Hypothalamus (tissue), 51 donors: ENCODE data around the gene JAML.
A peak's percentile ranks its signal among the peaks of the same experiment; 100 is the strongest.

Experiments used
- DNase-seq, 51 donors: peaks; one replicate each; lab custom pipeline; 2025; lab: John Stamatoyannopoulos, UW

The JAML gene

DNA sequence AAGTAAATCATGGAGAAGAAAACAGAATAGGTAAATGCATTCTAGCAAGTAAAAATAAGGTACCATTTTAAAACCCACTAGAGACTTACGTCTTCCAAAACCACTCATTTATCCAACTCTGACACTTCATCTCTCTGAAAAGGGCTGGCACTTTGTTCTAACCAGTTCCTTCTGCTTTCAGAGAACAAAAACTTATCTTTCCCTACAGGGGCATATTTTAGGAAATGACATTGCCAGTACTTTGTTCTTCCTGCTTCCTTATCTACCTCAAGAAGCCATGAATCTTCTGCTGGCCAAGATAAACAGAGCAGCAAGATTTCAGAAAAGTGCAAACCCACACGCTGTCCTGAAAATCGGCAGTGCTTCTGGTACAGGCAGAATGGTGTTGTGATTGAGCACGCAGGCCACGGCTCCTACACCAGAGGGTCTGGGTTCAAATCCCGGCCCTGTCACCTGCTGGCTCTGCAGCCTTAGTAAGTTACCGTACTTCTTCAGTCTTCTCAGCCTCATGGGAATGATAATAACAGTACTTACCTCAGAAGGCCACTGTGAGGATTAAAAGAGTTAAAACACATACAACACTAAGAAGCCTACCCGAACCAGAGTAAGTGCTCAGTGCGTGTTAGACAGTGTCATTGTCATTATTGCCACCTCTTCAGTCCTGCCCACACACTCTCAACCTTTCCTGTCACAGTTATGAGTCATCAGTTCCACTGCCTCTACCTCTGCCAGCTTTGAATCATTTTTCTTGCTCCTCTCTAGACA lies 16.4 kb upstream of the JAML start:
- peak in 1 of 51 donors; percentile 50 for DNase-seq

- no peak for DNase-seq
Observed at GRCh38 chr11:118239509-118240205, 14.8 kb upstream of the JAML start.

DNA sequence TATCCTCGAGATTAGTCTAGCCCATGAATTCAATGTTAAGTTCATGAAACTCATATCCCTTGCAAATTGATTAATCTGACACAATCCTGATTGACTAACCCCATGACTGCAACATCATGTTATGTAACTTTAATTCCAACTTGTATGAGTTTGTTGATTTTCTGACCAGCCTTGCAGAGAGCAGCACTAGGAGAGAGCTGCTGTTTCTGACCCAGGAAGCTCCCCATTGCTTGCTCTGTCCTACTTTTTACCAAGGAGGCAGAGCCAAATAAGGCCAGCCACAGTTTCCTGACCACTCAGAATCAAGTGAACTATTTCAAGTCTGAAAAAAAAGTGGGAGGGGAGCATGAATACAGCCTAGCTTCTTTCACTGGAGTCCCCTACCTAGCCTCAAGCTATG lies 14.1 kb upstream of the JAML start:
- no peak for DNase-seq

DNA sequence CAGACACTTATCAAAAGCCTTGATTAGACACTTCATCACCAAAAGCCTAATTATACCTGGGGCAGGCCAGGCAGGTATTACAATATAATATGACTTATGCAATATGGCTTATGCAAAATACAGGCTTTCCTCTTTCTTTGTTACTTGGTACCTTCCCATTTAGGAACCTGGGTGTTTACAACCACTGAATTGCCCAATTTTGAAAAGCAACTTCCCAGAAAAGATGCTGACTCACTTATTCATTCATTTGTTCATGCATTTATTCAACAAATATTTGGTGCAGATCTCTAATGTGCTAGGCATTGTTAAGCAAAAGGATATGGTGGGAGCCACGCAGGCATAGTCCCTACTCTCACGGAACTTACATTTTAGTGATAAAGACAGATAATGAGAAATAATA lies 13.6 kb upstream of the JAML start:
- no peak for DNase-seq

DNA sequence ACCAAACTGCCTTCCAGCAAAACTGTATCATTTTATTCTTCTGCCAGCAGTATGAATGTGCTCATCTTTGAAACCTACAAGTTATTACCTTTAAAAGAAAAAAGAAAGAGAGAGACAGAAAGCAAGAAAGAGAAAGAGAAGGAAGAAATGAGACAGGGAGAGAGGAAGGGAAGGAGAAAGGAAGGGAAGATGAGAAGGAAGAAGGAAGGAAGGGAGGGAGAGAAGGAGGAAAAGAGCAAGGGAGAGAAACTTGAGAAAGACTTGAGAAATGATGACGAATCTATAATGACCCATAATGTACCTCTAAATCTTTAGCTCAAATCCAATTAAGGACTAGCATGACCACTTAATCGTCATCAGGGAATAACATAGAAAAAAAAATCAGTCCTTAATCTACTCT lies 11.4 kb upstream of the JAML start:
- DNase-seq = no peak

DNA sequence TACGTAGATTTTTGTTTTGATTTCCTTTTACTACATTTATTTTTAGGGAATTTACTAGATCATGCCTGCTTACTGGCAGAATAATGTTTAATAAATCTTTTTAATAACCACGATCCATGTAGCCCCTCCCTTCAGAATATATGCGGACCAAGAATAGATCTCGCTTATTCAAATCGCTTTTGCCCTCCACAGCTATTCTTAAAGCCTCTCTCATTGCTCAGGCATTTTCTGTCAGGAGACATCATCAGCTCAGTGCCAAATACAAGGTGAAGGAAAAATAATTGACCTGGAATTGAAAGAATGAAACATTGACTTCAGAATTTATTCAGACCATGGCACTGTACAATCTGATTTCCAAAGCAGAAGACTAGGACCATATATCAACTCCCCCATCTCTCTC lies 10.0 kb upstream of the JAML start:
- no peak for DNase-seq

DNA sequence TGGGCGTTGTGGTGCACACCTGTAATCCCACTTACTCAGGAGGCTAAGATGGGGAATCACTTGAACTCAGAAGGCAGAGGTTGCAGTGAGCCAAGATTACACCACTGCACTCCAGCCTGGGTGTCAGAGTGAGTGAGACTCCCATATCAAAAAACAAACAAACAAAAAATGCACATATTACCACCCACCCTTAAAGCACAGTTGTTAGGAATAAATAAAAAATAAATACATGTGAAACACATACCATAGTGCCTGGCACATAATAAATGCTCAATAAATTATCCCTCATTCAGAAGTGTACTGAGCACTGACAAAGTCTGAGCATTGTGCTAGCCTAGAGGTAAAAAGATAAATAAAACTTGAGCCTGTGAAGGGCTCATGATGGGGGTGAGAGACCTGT lies 9.0 kb upstream of the JAML start:
- DNase-seq = no peak

- no peak for DNase-seq
Observed at GRCh38 chr11:118233377-118233776, 8.6 kb upstream of the JAML start.

- no peak for DNase-seq
Observed at GRCh38 chr11:118232659-118233058, 7.8 kb upstream of the JAML start.

DNA sequence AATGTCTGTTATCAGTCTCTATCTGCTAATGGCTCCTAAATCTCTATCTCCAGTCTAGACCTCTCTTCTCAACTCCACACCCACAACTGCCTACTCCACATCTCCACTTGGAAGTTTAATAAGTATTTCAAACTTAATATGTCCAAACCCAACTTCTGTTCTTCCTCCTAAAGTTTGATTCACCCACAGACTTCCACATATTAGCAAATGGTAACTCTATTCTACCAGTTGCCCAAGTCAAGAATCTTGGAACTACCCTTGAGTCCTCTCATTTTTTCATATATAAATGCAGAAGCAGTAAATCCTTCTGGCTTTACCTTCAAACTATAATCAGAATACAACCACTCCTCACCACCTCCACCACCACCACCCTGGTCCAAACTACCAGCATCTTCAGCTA lies 6.7 kb upstream of the JAML start:
- DNase-seq = no peak

DNA sequence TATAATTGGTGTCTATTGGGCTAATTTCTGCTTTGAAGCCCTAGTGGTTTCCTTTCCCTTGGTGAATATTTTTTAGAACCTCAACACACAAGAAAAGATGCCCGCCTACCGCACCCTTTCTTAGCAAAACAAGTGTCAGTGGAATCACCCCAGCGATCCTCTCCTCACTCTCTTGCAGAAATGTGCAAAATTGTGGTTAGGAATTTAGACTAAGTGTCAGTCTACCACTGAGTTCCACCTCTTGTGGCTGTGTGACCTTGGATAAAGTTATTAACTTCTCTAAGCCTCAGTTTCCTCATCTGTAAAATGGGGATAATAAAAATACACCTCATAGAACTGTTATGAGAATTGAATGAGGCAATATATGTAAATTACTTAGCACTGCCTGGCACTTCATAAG lies 5.3 kb upstream of the JAML start:
- DNase-seq = no peak

DNA sequence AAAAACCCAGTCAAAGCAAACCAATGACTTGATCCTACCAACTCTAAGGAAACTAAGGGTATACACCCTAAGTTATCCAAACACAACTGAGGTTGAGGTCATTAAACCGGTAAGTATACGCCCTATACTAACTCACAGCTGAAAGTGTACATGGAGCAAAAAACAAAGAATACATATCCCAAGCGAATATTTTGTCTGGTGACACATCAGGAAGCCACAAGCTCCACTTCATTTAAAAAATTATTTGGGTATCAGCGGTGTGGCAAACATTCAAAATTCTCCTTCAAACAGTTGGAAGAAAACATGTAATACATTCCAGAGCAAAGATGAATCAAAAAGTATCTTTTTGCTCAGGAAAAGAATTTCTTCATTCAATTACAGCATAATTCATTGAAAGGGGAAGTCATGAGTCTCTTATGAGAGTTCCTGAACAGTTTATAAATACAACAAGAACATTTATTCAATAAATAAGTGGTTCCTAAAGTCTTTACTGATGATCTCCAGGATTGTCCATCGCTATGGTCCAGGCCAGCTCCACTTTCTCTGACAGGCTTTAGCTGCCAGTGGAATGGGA lies 4.5 kb upstream of the JAML start:
- DNase-seq = no peak

GRCh38 chr11:118227865-118228785 lies 3.3 kb upstream of the JAML start:
- DNase-seq = no peak

DNA sequence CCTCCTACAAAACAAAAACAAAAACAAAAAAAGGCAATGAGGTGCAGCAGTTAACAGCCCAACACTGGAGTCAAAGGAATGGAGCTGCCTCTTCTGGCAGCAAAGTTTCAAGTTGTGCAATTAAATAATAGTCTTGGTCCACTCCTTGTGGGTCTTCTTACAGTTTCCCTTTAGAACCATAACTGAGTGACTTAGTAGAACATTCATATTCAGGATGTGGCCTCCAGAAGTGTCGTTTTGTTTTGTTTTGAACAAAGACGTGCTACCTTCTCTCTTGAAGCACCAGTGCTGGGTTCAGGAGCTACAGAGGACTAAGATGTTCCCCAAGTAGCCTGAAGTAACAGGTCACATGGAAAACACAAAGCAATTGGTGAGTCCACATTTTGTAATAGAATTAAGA lies 2.0 kb upstream of the JAML start:
- DNase-seq = no peak

- DNase-seq = no peak
Observed at GRCh38 chr11:118226296-118226695, 1.5 kb upstream of the JAML start.

DNA sequence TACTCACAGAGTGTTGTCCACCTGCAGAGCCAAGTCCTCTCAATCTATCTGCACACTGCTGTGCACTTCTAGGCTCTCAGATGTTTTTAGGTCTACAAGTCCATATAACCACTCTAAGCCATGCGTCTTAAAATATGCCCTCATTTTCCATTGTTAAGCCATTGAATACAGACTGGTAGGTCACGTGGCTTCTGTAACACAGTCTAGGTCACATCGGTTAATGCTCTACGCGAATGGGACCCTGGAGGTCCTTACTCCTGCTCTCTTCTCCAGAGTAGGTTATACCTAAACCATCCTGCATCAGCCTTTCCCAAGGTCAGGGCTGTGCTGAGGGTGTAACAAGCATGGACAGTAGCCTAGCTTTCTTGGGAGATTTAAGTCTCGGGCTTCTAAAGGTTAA lies 819 bp downstream of the JAML start:
- no peak for DNase-seq

DNA sequence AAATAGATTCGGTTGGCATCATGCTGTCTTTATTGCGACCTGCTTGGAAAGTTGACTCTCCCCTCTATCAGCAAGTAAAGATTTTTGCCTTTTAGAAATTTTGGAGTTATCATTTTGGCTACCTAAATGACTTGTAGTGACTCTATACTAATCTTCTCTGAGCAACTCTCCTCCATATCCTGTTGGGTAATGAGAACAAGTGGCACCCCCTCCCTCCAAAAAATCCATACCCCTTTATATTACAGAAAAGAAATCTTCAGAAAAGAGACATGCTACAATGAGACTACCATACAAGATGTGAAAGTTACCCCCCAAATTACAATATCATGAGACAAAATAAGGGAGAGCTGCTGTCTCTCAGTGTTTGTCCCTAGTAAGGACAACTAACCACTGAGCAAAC lies 1.2 kb downstream of the JAML start:
- no peak for DNase-seq

- no peak for DNase-seq
Observed at GRCh38 chr11:118222437-118222836, 2.4 kb downstream of the JAML start.

DNA sequence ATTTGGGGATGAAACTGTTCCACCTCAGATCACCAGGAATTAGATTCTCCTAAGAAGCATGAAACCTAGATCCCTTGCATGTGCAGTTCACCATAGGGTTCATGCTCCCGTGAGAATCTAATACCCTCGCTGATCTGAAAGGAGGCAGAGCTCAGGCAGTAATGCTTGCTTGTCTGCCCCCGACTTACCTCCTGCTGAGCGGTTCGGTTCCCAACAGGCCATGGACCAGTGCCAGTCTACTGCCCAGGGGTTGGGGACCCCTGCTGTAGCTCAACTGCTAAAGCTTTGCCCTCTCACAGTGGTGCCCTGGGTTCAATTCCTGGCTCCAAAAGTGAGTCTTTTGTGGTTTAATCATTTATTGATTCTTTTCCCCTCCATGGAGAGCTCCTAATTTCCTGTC lies 3.4 kb downstream of the JAML start:
- DNase-seq = no peak

DNA sequence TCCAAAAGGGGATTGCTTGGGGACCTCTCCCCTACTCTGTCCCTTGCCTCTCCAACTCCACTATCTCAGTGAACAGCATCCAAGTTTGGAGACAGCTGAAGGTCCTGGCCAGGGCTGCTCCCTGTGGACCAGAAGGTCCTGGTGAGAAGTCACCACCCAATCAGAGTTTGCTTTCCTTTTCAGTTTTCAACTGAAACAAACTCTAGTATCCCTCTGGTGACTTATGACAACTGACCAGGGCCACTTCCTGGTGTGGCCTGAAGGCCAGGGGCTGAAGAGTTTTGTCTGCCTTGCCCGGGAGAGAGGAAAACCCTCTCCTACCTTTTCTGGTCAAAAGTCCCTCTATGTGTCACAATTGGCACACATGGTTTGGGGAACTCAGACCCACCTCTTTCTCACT lies 5.1 kb downstream of the JAML start:
- DNase-seq = no peak

DNA sequence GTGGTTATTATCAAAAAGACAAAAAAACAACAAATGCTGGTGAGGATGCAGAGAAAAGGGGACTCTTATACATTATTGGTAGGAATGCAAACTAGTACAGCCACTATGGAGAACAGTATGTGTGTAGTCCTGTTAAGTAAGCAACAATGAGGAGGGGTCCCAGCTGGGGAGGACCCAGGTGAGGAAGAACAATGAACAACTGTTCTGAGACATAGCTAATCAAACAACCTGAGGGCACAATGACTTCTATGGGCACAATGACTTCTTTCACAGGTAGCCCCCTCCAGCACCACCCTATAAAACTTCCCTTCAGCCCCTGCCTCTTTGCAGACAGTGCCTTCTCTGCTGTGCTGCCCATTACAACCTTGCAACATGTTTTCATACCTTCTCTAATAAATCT lies 5.6 kb downstream of the JAML start:
- DNase-seq = no peak
